BJ (cell line): ENCODE measurements around the gene ATAD3C. TPM values are rescaled to one million over a fixed set of nuclear protein-coding genes. Genes with fewer than 3 reads are reported as not detected.

Experiments
- CTCF ChIA-PET: fragments of 350-600 bp; formaldehyde crosslinking; extraction: SDS; loops from one replicate; lab custom pipeline; 2021; ENCODE audit warnings: antibody characterized with exemption, inconsistent platforms; lab: Yijun Ruan, JAX
- POLR2A ChIA-PET: fragments of 300-600 bp; sonication (Branson Sonifier 250); formaldehyde crosslinking; extraction: SDS; loops from one replicate; lab custom pipeline; 2021; ENCODE audit warnings: antibody characterized with exemption; lab: Charles Lee
- DNase-seq: peaks from one replicate; pipeline ENCODE4 v3.0.0-alpha.2; 2011; ENCODE audit warnings: low read depth
- H3K27me3 ChIP-seq: 2 replicates; pipeline ENCODE4 v1.6.0; 2011; ENCODE audit warnings: low read length; ENCODE audit not compliant: control insufficient read depth, insufficient read depth
- H3K36me3 ChIP-seq: 2 replicates; pipeline ENCODE4 v1.5.1; 2011; ENCODE audit warnings: low read length; ENCODE audit not compliant: control insufficient read depth, insufficient read depth
- H3K4me3 ChIP-seq: 2 replicates; pipeline ENCODE4 v1.5.1; 2011; ENCODE audit warnings: low read depth, mild to moderate bottlenecking, control low read depth, low read length
- CTCF ChIP-seq: IDR thresholded peaks from 2 replicates; pipeline ENCODE4 v1.5.1; 2011; ENCODE audit warnings: low read depth, mild to moderate bottlenecking, control low read depth, inconsistent platforms, low read length, moderate library complexity; ENCODE audit not compliant: insufficient read depth
- polyA plus RNA-seq: library from polyadenylated mRNA; depleted of rRNA; stranded (reverse); fragments of >200 nt; gene quantifications from 2 replicates; pipeline ENCODE4 v1.2.3, GENCODE V29; 2011

The ATAD3C gene
- polyA plus RNA-seq, 1 experiment, result 0.06 TPM

DNA sequence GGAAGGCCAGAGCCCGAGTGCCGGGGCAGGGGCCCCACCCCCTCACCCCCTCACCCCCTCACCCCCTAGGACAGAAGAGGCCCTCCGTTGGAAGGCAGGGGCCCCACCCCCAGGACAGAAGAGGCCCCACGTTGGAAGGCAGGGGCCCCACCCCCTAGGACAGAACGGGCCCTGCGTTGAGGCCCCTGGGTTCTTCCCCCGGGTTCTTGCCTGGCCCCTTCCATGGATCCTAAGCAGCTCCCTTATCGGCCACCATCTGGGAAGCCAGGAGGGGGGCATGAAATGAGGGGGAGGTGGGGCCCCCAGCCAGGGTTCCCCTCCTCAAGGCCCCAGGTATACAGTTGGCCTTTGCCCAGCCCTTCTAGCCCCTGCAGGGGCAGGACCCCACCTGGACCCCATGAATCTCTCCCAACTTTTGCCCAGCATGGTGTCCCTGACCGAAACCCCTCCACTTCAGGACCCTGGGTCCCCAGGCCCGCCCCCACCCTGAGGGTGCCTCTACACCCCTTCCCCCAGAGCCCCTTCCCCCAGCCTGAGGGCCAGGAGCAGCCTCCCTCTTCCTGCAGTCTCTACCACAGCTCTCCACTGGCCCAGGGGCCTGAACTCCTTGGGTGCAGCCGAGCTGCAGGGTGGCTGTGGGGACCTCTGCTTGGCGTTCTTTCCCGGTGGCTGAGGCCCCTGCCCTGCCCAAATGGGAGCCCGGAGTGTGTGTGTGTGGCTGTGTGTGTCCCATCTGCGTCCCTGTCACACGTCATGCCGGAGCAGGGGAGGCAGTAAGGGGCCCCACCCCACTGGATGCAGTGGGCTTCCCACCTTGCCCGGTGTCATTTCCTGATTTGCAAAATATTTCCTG is 18.3 kb upstream of the ATAD3C start:
- Histone ChIP-seq H3K4me3 (no peak overlapping the region), H3K36me3 (no peaks in the 10 kb centered on the region), H3K27me3 (0 out of 2 replicates have a peak, but pooled peaks cover under 1% of the 10 kb centered on the region)
- no peak for DNase-seq
- POLR2A ChIA-PET, result no interaction called here
- TF ChIP-seq CTCF, result no peak
- CTCF ChIA-PET, result interaction anchor here (0.6 to 4.6 kb wide), 2 partner anchors 11 to 32 kb away, joined by 3 to 24 read pairs; no protein-coding TSS in a partner anchor

GRCh38 chr1:1431845-1432273 is 17.6 kb upstream of the ATAD3C start:
- Histone ChIP-seq H3K4me3 (no peak overlapping the region), H3K36me3 (no peaks in the 10 kb centered on the region), H3K27me3 (peaks cover 4% of the 10 kb centered on the region; the same call in 1 of the 2 replicates)
- no peak for DNase-seq
- no peak for TF ChIP-seq CTCF
- ChIA-PET POLR2A (no interaction called here), CTCF (interaction anchor here (4.6 kb wide), 1 partner anchor 10 kb away, joined by 24 read pairs; no protein-coding TSS in a partner anchor)

DNA sequence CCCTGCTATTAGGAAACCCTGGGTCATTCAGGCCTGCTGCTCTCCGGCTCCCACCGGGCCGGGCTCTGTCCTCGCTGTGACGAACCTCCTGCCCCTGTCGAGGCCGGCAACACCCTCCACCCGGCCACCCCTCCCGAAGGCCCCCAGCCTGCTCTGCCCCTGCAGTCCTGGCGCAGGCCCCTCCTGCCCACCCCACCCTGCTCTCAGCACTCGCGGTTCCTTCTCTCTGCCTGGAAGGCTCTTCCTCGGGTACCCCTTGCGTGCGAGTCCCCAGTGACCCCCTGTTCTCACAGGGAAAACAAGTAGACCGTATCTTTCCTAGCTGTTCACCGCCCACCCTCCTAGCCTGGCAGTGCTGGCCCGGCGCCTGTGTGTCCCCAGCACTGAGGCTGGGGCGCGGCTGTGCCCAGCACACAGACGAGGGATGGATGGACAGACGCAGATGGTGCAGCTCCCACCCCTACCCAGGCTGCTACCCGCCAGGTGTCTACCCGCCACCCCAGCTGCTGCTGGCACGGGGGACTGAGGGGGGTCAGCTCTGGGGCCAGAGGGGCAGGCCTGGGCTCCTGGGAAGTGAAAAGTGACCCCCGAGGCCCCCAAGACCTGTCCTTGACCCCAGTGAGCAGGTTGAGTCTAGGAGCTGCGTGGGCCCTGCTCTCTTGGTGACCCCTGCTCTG is 17.1 kb upstream of the ATAD3C start:
- Histone ChIP-seq H3K36me3 (no peaks in the 10 kb centered on the region), H3K27me3 (peaks cover 4% of the 10 kb centered on the region; the same call in 1 of the 2 replicates), H3K4me3 (no peak overlapping the region)
- POLR2A ChIA-PET, result no interaction called here
- DNase-seq, result no peak
- no peak for TF ChIP-seq CTCF
- CTCF ChIA-PET, result interaction anchor here (0.9 to 4.6 kb wide), 2 partner anchors 10 to 33 kb away, joined by 3 to 24 read pairs; partner anchors contain the start of gene CCNL2

DNA sequence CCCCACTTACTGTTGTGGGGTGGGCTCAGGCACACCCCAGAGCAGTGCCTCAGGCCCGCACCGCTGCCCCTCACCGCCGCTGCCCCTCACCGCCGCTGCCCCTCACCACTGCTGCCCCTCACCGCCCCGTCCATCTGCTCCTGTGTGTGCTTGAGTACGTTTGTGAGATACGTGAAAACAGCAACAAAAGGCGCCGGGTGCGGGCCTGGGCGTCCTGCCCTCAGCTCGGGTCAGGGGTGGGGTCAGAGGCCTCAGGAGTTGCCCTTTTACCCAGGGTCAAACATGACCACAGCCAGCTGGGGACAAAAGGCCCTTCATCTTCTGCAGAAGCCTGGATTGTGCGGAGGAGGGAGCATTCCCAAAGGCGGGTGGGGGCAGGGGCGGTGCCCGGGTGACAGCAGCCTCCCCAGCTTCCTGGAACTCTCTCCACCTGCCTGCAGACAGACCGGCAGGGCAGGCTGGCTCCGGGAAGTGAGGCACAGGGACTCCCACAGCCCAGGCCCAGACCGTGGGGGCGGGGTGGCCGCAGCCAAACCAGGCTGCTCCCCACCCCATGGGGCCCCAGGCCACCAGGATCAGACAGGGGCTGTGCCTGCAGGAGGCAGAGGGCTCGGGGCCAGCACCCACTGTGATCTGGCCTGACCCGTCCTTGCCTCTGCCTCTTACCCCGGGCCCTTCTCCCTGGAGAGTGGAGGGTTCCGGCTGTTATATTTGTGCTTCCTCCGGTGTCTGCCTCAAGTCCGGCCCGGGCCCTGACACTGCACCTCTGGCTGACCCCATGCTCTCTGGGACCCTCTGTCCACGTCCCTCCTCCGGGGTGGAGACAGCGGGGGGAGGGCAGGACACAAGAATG is 16.3 kb upstream of the ATAD3C start:
- no peak for DNase-seq
- CTCF ChIA-PET, result interaction anchor here (0.9 to 4.6 kb wide), 2 partner anchors 9 to 34 kb away, joined by 3 to 24 read pairs; partner anchors contain the start of gene CCNL2
- POLR2A ChIA-PET, result interaction anchor here (0.6 kb wide), 1 partner anchor 33 kb away, joined by 3 read pairs; no protein-coding TSS in a partner anchor
- no peak overlapping the region for H3K4me3 ChIP-seq
- H3K27me3 ChIP-seq, result peaks cover 4% of the 10 kb centered on the region; the same call in 1 of the 2 replicates
- no peaks in the 10 kb centered on the region for H3K36me3 ChIP-seq
- TF ChIP-seq CTCF, result no peak
